Medulla oblongata (tissue), 1 donor: ENCODE results near the gene CDKN2B-AS1.

ENCODE experiments used
- DNase-seq: peaks from one replicate; pipeline ENCODE4 v3.0.0-alpha.2; 2015; ENCODE audit errors: extremely low spot score

Gene CDKN2B-AS1

DNA sequence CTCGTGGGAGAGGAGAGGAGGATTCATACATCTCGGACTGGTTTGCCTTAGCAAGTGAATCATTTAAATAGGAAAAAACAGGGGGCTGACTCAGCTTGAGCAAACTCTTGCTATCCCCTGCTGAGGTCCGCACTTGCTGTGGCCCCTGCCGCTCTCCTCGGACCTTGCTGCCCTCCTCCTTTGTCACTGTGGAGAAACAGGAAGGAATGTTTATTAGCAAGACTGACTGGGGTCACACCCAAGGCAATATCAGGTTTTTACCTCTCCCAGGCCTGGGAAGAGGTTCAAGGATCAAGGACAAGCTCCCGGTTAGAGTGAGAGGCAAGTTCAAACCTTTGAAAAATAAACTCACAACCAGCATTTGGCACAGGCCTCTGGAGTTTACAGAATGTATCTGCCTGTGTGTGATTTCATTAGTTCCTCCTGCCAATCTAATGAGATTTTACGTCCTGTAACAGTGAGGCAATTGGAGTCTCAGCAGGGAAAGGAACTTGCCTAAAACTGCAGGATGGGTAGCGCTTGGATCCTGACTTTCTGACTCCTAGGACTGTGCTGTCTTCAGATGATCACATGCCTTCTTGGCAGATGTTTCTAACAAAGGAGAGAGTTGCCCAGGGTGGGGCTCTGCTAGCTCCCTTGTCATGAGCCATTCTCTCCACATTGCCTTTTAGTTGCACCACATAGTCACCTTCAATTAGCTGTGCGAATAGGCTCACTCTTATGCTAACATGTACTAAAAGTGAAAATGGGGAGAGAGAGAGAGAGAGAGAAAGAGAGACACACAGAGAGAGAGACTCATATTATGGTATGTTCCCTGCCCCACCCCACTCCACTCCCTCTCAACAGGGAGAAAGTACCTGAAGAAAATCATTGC, 123.2 kb downstream of the CDKN2B-AS1 start:
- DNase-seq = peak; percentile 3

DNA sequence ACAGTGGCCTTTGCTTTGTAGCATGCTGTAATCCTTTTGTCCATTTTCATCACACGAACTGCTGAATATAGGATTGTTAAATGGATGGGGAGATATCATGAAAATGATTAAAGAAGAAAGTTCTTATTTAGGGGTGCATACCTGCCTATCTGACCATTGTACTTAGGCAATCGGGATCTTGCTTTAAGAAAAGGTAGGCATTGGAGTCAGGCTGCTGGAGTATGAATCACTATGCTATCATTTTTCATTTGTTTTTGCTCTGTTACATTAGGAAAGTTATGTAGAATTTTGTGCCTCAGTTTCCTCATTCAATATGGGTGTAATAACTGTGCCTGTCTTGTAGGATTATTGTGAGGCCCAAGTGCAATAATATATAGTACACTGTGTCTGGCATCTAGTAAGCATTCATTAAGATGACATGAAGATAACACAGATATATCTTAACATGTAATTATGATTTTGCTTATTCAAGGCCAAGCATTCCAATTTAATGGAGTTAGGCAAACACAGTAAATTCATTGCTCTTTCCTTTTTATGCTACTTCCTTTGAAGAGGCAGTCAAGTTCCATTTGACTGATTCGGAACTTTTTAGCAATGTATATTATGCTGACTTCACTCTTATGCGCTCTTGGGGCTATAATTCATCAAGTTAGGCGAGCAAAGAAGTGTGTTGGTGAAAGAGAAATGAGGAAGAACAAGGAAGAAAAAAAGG, 124.4 kb downstream of the CDKN2B-AS1 start:
- DNase-seq = no peak

DNA sequence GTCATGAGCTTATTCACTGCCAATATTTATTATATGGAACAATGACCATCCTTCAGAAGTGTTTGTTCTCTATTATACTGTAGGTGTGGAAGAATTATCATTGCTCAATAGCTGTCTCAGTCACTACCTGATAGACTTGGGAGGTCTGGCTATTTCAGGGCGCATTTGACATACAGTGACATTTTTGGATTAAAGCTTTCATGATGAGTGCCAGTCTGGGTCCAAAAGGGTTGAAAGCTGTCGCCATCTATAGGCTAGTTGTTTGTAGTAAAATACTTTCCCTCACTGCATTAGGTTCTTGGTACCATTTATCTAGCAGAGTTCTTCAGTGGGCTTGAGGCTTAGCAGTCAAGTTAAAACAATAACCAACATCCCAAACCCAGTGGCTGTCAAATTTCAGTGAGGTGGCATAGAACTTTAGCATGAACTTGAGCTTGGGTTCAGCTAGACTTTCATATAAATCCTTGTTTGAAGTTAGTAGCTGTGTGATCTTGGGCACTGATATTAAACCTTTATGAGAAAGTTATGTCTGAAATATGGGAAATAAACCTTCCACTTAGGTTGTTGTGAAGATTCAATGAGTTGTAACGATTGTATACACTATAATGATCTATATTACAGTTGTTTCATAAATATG, 125.0 kb downstream of the CDKN2B-AS1 start:
- DNase-seq = peak; percentile 28

DNA sequence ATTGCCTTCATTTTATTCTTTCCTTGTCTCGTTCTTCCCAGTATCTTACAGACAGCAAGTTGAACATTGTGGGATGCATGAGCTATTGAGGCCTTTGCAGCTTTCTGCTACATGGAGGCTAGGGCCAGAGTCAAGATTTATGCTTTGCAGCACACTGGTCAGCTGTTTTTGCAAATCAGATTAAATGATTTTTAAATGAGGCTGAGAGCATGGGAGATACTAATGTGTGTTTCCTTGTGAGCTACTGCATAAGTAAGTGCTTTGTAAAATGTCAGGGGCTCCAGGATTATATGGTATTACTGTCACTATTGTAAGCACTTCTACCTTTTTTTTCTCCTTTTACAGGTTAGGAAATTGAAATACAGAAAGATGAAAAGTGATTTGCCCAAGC, 125.6 kb downstream of the CDKN2B-AS1 start:
- DNase-seq = no peak

DNA sequence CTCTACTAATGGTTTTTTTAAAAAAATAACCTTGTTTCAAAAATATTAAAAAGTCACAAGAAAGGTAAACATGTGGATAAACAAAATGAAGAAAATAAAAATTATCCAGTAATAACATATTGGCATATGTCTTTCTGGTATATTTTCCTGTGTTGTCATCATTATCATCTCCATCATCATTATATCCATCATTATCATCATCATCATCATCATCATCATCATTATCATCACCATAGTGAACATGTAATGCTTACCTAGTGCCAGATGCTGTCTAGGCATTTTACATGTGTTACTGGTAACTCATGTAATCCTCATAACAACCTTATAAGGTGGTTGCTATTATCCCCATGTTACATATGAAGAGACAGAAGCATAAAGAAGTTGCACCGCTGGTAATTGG, 126.0 kb downstream of the CDKN2B-AS1 start:
- DNase-seq = no peak

DNA sequence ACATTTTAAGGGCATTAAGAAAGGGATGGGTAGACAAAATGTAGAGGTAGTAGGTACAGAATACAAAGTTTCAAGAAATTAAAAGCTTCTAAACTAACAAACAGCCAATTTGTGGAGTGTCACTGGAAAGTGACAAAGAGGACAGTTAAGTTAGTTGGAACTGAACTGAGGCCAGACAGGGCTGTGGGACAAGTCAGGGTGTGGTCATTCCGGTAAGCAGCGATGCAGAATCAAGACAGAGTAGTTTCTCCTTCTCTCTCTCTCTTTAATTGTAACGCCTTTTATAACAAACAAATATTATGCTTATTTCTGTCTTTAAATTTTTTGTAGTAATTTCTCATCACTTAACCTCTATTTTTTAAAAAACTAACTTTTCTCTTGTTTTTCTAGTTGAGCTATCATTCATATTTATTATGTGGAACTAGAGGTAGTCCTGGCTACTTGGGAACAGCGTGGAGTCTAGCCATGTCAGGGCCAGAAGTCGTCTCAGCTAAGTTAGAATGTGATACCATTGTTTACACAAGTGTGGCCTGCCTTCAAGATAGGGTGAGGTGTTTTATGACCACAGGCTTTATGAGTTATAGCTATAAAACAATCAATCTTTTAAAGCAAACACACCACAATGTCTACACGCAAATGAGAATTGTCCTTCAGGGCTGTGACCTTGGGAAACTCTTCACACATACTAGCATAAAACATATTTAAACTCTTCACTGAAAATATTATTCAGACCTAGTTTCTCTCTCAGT, 129.8 kb downstream of the CDKN2B-AS1 start:
- DNase-seq = no peak

DNA sequence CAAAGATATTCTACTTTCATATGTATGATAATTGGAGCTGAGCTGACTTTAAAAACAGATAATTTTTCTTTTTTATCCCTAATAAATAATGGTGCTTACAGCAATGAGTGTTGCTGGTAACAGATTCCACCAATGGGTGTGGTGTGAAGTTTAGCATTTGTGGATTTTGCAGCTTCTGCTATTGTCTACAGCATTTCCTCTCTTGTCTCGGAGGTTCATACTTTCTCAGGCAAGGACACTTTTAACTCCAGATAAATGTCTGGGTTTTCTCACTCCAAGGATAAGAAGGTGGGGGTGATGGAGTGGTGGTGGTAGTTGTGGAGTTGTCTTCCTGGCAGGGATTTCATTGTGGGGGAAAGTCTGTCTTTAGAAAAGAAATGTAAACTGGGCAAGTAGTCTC, 134.5 kb downstream of the CDKN2B-AS1 start:
- DNase-seq = no peak

DNA sequence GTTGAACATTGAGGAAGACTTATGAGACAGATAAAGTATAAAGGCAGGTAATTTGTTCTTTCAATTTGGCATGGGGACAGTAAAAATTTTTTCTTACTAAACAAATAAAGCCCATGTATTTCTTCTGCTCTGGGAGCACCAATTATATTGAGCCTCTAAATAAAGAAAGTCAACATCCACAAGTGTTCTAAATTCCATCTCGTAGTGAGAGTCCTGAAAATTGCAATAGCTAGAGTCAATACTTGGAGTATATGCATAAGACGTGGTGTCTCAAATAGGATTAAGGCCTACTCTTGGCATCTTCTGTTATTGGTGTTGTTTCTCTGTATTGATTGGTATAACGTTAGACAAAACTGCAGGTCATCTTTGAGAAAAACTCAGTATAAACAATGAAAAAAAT, 135.0 kb downstream of the CDKN2B-AS1 start:
- DNase-seq = no peak

DNA sequence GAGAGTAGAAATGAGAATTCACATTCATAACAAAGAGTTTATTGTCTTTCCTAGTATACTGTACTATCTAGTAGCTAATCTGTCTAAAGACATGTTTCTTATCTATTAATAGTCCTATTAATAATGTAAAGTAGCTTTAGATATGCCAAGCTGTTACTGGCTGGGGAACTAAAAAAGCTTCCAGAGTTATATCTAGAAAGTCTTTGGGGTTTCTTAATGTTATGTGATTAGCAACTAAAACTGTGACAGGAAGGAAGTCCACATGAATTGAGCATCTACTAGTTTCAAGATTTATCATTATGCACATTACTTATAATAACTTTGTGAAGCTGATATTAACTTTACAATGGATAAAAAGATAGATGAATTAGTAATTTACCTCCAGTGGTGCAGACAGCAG, 137.2 kb downstream of the CDKN2B-AS1 start:
- DNase-seq = no peak

DNA sequence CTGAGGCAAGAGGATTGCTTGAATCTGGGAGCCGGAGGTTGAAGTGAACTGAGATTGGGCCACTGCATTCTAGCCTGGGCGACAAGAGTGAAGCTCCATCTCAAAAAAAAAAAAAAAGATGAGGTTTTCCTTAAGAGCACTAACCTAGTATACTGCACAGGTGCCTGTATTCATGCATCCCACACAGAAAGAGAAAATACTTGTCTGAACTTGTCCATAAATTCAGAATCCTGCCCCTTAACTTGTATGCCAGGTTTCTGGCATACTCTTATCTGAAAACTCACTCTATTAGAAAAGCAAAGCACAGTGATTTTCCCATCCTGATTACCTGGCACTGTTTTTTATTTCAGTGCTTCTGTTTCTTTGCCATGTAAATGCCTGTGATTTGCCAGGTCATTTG, 139.8 kb downstream of the CDKN2B-AS1 start:
- no peak for DNase-seq

DNA sequence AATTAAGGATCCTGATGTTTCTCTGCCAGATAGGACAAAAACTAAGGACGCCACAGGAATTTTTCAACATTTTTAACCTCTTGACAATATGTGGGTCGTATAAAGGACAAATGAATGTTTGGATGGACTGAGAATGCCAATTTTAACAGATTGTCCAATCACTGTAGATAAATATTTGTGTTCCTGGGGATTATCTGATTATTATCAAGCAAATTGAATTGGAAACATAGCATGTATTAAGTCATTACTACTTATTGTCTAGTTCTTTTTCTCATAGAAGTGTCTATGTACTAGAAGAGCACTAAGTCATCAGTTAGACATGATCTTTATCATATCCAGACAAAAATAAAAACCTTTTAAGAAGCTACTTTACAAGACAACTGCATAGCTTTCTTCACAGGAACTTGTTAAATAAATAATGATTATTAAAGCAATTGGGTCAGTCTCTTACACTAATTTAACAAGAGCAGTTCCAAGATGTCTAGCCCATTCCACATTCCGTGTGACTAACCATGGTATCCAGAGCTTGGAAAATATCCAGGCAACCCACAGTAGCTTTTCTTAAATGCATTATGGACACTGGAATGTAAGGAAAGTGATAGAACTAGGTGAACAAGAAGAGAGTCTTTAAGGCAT, 142.0 kb downstream of the CDKN2B-AS1 start:
- no peak for DNase-seq

DNA sequence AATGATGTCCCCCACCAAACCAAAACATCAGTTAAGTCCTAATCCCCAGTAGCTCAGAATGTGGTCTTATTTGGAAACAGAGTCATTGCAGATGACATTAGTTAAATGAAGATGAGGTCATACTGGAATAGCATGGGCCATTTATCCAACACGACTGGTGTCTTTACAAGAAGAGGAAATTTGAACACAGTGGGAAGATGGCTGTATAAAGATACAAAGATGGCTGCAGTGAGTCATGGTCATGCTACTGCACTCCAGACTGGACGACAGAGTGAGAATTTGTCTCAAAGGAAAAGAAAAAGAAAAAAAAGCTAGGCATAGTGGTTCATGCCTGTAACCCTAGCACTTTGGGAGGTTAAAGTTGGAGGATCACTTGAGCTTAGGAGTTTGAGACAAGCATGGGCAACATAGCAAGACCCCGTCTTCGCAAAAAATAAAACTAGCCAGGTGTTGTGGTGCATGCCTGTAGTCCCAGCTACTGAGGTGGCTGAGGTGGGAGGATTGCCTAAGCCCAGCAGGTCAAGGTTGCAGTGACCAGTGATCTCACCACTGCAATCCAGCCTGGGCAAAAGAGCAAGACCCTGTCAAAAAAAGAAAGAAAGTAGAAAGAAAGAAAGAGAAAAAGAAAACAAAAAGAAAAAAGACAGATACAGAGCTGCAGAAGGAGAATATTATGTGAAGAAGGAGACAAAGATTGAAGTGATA, 144.5 kb downstream of the CDKN2B-AS1 start:
- no peak for DNase-seq

DNA sequence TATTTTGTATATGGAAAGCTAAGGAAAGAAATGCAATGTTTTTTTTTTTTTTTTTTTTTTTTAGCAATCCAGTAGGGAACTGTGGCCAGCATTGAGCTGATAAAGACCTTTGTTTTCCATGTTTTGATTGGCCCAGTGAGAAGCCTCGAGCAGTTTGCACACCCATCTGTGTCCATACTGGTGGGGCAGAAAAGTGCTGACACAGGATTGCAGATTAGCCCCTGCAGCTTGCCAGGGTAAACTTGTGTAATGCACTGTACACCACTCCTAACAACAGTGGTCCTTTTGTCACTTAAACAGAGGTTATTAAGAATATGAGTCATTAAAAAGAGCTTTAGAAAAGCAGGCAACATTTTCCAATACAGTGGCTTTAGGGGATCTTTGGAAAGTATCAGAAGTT, 147.3 kb downstream of the CDKN2B-AS1 start:
- DNase-seq = no peak

DNA sequence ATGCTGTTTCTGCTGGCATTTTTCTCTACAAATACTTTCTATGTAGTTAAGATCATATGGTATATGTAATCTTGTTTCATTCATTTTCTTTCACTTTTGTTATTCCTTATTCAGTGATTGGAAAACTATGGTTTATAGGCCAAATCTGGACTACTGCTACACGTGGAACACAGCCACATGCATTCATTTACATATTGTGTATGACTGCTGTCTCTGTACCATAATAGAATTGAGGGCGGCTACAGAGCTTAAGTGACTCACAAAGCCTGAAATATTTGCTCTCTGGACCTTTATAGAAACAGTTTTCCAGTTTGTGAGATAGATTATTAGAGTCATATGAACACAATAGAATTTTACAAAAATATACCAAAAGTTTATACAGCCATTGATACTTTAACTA, 148.1 kb downstream of the CDKN2B-AS1 start:
- no peak for DNase-seq

DNA sequence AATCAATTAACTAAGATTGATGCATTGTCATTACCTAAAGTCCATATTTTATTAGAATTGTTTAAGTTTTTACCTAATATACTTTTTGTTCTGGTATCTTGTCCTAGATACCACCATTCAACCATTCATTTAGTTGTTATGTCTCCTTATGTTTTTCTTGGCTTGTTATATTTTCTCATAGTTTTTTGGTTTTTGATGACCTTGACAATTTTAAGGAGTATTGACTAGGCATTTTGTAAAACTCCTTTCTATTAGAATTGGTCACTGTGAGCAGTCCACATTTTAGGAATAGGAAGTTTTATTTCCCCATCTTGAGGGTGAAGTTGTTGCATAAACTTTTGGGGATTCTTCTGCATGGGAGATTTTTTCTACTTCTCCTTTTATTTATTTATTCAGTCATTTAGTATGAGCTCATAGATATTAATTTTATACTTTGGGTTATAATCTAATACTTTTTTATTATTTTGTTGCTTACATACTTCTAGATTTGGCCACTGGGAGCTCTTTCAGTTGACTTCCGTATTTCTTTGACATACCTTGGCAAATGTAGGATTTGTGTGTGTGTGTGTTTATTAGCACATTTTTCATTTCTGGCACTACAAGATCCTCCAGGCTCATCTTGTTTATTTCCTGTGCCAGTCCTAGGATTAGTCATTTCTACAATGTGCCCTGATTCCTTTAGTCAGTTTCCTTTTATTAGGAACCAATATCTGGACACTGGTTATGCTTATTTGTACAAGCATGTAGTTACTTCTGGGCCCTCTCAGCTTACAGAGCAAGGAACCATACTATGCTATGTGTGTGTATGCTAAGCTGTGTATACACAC, 149.4 kb downstream of the CDKN2B-AS1 start:
- DNase-seq = no peak

DNA sequence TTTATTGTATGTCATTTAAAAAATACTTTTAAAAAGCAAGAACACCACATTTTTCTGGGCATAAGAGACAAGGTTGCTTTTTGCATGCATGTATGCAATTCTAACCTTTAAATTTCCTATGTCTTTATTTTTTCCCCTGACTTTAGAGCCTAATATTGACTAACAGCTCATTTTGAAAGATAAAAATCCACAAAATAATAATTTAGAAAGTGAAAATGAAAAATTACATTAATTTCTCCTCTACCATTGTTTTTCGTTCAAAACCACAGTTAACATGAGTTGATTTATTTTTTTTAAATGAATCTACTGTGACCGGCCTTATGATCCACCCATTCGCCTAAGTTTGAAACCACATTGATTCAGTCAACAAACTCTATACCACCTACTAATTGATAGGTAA, 152.0 kb downstream of the CDKN2B-AS1 start:
- DNase-seq = no peak

DNA sequence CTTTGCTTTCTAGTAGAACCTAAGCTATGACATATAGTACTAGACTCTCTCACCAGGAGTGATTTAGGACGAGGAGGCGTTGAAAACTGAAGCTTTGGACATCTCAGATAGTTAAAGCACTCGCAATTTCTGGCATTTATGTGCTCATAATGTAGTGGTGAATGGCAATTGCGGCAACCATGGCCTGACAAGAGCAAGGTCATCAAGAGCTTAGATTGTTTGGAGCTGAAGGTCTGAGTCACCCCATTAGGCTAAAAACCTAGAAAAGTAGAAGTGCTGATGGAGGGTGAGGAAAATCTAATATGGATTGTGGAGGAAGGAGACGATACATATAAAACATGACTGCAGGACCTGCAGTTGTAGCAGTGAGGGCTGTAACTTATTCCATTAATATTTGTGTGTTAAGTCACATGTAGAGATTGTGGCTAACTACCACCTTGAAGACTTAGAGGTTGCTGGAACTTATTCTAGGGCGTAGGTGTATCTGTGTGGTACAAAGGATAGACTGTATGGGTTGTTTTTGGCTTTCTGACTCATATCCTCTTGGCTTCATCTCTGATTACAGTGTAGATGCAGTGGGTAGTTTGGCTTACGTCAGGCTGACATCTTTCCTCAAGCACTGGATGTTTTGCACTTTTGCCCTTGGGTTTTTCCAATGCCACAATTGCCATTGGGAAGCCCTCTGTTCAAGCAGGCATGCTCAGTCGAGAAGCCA, 153.4 kb downstream of the CDKN2B-AS1 start:
- no peak for DNase-seq

DNA sequence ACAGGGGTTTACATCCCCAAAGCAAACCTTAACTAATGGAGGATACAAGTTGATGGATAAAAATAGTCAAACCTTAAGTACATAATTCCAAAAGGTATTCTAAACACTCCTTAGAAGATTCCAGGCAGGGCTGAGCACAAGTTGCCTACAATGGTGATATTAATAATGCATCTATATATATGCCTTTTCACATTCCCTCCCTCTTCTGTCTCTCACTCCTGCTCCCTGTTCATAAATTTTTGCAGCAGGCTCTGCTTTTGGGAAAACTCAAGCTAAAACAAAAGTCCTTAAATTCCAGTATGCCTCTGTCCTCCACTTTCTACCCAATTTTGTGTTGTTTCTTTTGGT, 153.9 kb downstream of the CDKN2B-AS1 start:
- no peak for DNase-seq

DNA sequence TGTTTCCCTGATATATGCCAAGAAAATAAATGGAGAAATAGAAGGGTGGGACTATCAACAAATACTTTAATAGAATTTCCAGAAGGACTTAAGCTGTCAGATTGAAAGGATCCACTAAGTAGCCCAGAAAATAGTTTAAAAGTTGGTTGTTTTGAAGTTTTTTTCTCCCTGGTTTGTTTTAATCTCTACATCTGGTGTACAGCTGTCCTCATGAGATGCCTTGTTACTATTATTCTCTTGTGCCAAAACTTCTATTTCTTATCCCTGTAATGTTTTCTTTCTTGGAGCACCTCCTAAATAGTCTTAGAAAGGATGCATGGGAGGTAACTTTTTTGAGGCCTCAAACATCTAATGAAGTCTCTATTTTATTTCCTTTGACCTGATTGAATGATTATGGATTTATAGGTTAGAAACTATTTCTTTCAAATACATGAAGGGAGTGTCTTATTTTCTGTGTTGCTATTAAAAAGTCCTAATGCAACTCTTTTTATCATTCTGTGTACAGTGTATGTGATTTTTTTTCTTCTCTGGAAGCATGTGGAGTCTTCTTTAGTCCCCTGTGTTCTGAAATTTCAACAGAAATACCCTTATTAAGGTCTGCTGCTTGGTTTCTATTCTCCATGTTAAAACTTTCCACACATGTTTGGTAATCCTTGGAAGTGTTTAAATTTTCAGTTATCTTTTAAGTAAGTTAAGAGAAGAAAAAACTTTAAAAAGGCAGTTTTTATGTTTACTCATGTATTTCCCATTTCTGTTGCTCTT, 154.5 kb downstream of the CDKN2B-AS1 start:
- DNase-seq = no peak
